Measurements from ENCODE around the gene UBIAD1. TPM values are rescaled to one million over a fixed set of nuclear protein-coding genes. Genes with fewer than 3 reads are reported as not detected.
A peak's percentile ranks its signal among the peaks of the same experiment; 100 is the strongest.

Gene UBIAD1
- total and polyA plus RNA-seq, 2 of the 13 experiments (the other 11 are each of a cell fraction or from before 2014, with no cell fraction given): 16.9 to 20.4 TPM

- TF ChIP-seq ZNF512B (CRISPR knock-in tag; IDR thresholded peaks at IDR 0.05; ENCODE audit: borderline replicate concordance) (no peak), SRSF1 (optimal IDR thresholded peaks at IDR 0.05; ENCODE audit: low read depth, low read length) (peak; percentile 40), MBNL3 (CRISPR knock-in tag; conservative IDR thresholded peaks at IDR 0.05) (no peak), ZNF891 (CRISPR knock-in tag; IDR thresholded peaks at IDR 0.05) (no peak; the same call in 1 of the 2 replicates), ZNF253 (CRISPR knock-in tag; IDR thresholded peaks at IDR 0.05; ENCODE audit: borderline replicate concordance) (no peak), REXO4 (CRISPR knock-in tag; IDR thresholded peaks at IDR 0.05; ENCODE audit: borderline replicate concordance) (no peak), ZNF724P (CRISPR knock-in tag; IDR thresholded peaks at IDR 0.05; ENCODE audit: borderline replicate concordance) (no peak), RFX5 (IDR thresholded peaks at IDR 0.05; ENCODE audit: low read depth, low read length) (no peak), CSRNP1 (CRISPR knock-in tag; IDR thresholded peaks at IDR 0.05) (peak; percentile 82; the same call in 1 of the 2 replicates), SP140L (CRISPR knock-in tag; IDR thresholded peaks at IDR 0.05; ENCODE audit: borderline replicate concordance) (no peak), HDAC6 (IDR thresholded peaks at IDR 0.05; ENCODE audit: low read depth, low read length) (no peak), NFKB2 (CRISPR knock-in tag; IDR thresholded peaks at IDR 0.05; ENCODE audit: borderline replicate concordance) (peak; percentile 33; the same call in 1 of the 2 replicates), DMTF1 (CRISPR knock-in tag; IDR thresholded peaks at IDR 0.05) (no peak), ZNF792 (CRISPR knock-in tag; IDR thresholded peaks at IDR 0.05) (no peak), ZNF18 (CRISPR knock-in tag; IDR thresholded peaks at IDR 0.05; ENCODE audit: insufficient replicate concordance) (peak; percentile 32), ZNF552 (CRISPR knock-in tag; IDR thresholded peaks at IDR 0.05; ENCODE audit: borderline replicate concordance) (no peak; the same call in 1 of the 2 replicates), BCL3 (CRISPR knock-in tag; IDR thresholded peaks at IDR 0.05) (no peak)
Measured at GRCh38 chr1:11272832-11273594, at the start of gene UBIAD1 (continued).

All from HepG2 (cell line).